ENCODE data around the gene TUBB.

DNA sequence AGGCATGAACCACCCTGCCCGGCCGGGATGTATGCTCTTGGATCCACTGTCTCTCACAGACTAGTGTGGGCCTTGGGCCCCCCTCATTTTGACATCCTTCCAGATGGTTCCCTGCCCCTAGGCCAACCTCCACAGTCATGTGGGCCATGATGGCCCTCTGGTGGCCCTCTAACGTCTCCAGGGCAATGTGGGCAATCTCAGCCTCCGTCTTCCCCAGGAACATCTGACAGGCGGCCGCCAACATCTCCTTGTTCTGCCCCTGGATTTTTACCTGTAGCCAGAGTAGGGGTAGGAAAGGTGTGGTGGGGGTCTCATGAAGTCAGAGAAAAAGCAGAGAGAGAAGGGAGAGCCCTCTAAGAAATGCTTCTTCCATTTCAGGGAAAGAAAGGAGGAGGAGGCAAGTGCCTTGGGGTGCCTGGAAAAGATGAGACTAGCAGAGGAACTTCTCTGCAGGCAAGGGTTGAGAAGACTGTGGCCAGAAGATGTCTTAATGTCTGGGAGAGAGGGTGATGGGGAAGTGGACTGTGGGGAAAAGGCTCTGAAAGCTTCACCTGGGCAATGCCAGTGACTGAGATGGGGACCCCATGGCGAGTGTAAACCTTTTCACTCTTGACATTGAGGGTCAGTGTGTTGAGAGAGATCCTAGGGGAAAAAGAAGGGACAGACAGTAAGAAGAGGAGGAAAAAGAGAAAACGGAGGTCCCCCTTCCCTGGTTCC, 21.1 kb downstream of the TUBB start:
- TF ChIP-seq, protein P1, sequence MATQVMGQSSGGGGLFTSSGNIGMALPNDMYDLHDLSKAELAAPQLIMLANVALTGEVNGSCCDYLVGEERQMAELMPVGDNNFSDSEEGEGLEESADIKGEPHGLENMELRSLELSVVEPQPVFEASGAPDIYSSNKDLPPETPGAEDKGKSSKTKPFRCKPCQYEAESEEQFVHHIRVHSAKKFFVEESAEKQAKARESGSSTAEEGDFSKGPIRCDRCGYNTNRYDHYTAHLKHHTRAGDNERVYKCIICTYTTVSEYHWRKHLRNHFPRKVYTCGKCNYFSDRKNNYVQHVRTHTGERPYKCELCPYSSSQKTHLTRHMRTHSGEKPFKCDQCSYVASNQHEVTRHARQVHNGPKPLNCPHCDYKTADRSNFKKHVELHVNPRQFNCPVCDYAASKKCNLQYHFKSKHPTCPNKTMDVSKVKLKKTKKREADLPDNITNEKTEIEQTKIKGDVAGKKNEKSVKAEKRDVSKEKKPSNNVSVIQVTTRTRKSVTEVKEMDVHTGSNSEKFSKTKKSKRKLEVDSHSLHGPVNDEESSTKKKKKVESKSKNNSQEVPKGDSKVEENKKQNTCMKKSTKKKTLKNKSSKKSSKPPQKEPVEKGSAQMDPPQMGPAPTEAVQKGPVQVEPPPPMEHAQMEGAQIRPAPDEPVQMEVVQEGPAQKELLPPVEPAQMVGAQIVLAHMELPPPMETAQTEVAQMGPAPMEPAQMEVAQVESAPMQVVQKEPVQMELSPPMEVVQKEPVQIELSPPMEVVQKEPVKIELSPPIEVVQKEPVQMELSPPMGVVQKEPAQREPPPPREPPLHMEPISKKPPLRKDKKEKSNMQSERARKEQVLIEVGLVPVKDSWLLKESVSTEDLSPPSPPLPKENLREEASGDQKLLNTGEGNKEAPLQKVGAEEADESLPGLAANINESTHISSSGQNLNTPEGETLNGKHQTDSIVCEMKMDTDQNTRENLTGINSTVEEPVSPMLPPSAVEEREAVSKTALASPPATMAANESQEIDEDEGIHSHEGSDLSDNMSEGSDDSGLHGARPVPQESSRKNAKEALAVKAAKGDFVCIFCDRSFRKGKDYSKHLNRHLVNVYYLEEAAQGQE (IDR thresholded peaks at IDR 0.05; ENCODE audit: insufficient read depth in 1 of 2, low read depth in 2 of 2, low read length in 1 of 2) = no peak
- TF ChIP-seq, protein P2, sequence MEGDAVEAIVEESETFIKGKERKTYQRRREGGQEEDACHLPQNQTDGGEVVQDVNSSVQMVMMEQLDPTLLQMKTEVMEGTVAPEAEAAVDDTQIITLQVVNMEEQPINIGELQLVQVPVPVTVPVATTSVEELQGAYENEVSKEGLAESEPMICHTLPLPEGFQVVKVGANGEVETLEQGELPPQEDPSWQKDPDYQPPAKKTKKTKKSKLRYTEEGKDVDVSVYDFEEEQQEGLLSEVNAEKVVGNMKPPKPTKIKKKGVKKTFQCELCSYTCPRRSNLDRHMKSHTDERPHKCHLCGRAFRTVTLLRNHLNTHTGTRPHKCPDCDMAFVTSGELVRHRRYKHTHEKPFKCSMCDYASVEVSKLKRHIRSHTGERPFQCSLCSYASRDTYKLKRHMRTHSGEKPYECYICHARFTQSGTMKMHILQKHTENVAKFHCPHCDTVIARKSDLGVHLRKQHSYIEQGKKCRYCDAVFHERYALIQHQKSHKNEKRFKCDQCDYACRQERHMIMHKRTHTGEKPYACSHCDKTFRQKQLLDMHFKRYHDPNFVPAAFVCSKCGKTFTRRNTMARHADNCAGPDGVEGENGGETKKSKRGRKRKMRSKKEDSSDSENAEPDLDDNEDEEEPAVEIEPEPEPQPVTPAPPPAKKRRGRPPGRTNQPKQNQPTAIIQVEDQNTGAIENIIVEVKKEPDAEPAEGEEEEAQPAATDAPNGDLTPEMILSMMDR (IDR thresholded peaks at IDR 0.05) = no peak

Measured in Panc1 (cell line).